SK-MEL-5 (cell line): Measurements from ENCODE around the gene ANKRD16. TPM values are rescaled to one million over a fixed set of nuclear protein-coding genes. Genes with fewer than 3 reads are reported as not detected.
"Not testable (repeated sequence)": the region's sequence is repeated elsewhere in the genome, so short reads cannot be mapped to it uniquely, and the experiment has no call there.

Experiments used
- DNase-seq: peaks from one replicate; pipeline ENCODE4 v3.0.0-alpha.2; 2016; ENCODE audit warnings: low read depth, low spot score
- in situ Hi-C: cut with HindIII; loops from 2 replicates; pipeline ENCODE4 v1.10.0; 2016; ENCODE audit warnings: low sequenced_read_pairs, high pct_unique_total_duplicates, low pct_unique_long_range_greater_than_20kb
- total RNA-seq: library from RNA; depleted of rRNA; stranded (reverse); fragments of >200 nt; shearing (Covaris generic); gene quantifications from 2 replicates; pipeline ENCODE4 v1.2.3, GENCODE V29; 2014

Gene ANKRD16
- total RNA-seq, 1 experiment from 2014 or later, result 8.9 TPM

DNA sequence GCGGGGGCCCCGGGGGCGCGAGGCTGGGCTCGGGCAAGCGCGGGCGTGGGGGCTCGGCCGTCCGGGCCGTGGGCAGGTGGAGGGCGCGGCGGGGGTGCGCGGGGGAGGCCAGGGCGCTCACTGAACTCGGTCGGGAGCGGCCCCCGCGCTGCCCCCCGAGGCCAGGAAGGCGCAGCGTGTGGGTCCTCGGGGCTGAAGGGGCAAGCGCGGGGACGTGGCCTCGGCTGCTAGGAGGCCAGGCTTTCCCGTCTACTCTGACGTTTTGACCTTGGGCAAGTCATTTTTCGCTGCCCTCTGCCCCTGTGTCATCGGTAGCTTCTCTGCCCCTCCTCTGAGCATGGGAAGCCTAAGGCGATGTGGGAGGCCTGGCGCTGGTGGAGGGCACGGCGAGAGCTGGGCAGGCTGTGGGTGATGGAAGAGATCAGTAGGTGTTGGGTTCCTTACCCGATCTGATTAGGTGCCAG, 791 bp upstream of the ANKRD16 start:
- in situ Hi-C loops, result no loop called here

DNA sequence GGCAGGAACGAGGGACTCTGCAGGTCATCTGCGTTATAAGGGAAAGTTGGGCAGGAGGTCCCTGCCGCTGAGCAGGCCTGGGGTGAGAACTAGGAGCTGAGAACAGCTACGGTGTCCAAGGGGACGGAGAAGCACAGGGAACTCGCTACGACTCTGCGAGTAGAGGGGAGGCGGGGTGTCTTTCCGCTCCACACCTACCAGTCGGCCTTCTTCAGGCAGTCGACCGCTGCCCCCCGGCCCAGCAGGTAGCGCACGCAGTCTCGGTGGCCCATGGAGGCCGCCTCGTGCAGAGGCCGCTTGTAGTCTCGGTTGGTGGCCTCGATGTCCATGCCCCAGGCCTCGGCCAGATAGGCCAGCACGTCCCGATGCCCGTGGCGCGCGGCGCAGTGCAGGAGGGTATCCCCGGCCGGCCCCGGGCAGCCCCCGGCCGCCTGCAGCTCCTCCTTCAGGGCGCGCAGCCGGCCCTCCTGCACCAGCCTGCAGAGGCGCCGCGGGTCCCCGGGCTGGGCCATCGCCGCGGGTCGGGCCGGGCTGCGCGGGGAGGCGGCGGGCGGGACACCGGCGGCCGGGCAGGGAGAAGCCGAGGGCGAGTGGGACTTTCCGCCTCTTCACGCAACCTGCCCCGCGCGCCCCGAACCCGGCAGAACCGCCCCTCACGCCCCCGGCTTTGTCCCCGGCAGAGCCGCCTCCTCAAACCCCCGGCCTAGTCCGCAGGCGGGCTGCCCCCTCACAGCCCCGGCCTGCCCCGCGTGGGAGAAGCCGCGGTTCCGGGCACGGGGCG, 660 bp downstream of the ANKRD16 start:
- in situ Hi-C loops, result no loop called here
- DNase-seq, result no peak

More for the DNA sequence above, 791 bp upstream of the ANKRD16 start:
- DNase-seq, result no peak

DNA sequence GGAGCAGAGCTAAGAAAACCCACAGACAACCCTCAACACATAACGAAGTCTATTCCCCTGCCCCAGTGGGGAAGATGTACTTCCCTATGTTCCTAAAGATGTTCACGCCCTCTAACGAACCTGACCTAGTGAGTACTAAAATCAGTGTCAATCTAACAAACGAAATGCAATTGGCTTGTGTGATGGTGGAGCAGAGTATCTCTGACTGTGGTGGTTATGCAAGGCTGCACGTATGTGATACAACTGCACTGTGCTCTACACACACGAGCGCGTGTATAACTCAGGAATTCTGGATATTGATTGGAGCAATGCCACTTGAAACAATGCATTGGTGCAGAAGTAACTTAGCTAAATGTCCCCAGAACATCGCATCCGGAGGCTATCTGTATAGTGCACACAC, 1.3 kb downstream of the ANKRD16 start:
- DNase-seq, result no peak
- in situ Hi-C loops, result no loop called here

DNA sequence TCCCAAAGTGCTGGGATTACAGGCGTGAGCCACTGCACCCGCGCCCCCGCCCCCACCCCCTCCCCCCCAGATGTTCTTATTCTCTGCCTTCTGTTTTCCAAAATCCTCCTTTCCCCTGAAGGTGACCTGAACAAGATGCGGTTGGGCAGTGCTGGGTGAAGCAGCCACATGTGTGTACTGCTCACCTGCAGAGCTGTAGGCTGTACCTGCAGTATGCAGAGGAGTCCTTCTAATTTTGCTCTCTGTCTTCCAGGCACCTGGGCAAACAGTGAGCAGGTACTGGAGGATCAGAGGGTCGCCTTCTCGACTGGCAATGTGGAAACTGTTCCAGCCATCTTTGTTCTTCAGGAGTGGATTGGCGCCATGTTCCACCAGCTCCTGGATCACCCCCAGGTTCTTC, 2.1 kb downstream of the ANKRD16 start:
- DNase-seq, result no peak
- in situ Hi-C loops, result no loop called here

DNA sequence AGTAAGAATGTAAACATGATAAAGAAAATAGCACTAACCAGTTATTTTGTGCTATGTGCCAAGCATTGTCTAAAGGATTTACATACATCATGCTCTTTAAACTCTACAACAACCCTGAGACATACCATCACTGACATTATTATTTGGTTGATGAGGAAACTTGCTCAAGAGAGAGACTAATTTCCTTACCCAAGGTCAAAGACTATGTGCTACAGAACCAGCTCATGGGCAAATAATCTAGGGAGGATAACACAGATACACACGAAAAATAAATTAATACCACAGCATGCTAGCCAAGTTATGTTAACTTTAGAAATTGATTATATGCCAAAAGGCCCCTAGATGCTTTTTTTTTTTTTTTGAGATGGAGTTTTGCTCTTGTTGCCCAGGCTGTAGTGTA, 2.7 kb downstream of the ANKRD16 start:
- in situ Hi-C loops, result no loop called here
- no peak for DNase-seq

DNA sequence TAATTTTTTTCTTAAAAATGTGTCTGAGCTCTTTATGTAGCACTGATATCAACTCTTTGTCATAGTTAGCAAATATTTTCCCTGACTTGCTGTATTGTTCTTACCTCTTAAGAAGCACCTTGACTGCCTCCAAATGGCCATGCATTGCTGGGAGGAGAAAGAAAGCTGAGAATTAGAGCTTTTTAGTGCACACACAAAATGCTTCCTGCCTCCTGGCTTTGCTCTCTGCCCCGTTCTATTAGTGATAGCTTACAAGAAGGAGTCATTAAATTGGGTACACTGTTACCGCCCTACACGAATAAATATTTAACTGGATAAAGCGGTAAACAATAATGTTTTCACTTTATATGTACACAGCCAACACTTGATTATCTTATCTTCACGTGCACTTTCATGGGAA, 4.1 kb downstream of the ANKRD16 start:
- in situ Hi-C loops, result no loop called here
- no peak for DNase-seq

DNA sequence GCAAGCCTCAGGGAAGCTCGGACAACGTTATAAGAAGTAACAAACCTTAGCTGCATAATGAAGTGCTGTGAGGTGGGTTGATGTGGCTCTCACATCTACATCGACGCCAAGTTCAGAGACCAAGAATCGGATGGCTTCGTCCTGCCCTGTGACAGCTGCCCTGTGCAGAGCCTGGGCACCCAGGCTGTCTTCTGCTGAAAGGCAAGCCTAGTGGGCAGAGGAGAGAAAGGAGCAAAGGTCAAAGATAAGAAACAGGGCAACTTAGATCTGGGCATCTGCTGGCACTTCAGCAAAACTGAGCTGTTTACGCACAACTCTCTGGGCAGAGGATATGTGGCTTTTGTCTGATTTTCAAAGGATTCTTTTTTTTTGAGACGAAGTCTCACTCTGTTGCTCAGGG, 6.7 kb downstream of the ANKRD16 start:
- in situ Hi-C loops, result no loop called here
- DNase-seq, result no peak

DNA sequence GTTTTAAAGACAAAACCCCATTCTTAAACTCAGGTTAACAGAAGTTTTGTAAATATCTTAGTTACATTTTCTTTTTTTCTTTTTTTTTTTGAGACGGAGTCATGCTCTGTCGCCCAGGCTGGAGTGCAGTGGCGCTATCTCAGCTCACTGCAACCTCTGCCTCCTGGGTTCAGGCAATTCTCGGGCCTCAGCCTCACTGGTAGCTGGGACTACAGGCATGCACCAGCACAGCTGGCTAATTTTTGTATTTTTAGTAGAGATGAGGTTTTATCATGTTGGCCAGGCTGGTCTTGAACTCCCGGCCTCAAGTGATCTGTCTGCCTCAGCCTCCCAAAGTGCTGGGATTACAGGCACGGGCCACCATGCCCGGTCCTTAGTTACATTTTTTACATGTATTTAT, 12.7 kb downstream of the ANKRD16 start:
- DNase-seq, in situ Hi-C loops: not testable (repeated sequence)

DNA sequence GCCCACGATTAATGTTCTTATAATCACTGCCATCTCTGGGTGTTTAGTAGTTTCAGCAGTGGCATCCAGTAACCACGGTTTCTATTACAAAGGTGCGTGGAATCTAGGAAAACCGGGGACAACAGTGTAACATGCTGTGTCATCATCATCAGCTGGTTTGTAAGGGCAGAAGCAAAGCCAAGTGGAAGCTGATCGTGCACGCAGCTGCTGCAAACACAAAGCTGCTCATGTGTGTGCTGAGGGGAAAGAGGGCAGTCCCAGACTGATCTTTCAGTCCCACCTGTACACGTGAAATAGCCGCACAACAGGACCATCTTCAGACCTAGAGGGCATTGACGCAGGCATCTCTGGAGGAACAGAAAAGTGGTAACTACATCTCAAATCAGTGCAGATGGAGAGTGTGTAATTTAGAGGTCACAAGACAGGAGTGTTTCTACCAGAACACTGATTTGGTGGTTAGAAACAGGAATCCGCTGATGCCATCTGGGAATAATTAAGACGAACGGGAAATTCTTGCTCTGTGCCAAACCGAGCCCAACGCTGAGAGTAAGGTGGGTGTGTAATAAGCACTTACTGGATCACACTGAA, 13.4 kb downstream of the ANKRD16 start:
- peak; percentile 51 for DNase-seq
- in situ Hi-C loops, result no loop called here

DNA sequence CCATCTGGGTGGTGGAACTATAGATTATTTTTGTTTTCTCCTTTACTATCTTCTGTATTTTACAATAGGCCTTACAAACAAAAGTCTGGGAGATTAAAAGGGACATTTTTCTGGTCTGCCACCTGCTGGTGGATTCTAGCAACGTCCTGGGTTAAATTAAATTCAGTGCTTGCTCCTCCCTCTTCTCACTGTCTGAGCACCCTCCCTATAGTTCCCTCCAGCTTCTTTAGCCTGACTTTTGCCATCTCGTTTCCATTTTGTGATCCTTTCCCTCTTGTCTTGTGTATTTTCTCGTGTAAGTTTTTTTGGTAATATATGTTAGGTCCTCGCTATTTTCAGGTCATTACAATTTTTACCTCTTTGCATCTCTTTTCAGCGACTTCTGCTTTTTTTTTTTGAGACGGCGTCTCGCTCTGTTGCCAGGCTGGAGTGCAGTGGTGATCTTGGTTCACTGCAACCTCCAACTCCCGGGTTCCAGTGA, 16.1 kb downstream of the ANKRD16 start:
- peak; percentile 72 for DNase-seq
- in situ Hi-C loops, result no loop called here

DNA sequence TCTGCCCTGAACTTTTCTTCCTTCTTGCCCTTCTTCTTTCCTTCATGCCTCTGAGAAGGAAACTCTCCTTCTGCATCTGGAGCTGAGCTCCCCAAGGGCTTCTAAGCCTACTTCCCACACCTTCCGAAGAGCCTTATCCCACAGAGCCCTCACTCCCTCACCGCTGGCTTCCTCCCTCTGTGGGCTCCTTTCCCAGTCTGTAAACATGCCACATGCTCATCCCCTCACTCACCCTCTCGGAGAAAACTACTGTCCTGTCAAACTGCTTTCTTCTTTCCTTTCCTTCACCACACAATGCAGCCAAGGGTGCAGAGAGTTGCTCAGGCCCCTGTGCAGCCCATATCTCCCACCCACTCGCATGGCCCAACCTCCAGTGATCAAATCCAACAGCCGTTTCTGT, 18.1 kb downstream of the ANKRD16 start:
- in situ Hi-C loops, result no loop called here
- no peak for DNase-seq

DNA sequence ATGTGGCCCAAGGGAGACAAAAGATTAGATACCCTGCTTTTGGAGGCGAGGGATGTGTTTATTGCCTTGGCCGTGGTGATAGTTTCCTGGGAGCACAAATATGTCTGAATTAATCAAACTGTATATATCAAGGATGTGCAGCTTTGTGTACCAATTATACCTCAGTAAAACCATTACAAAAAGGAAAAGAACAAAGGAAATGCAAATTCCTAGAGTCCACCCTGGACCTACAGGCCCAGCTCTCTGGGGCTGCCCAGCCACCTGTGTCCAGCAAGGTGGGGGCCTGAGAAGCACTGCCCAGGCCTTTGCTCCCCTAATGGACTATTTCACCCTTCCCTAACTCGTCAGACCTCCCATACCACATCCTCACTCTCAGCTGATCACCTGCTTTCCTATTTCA, 20.5 kb downstream of the ANKRD16 start:
- in situ Hi-C loops, result no loop called here
- DNase-seq, result no peak

DNA sequence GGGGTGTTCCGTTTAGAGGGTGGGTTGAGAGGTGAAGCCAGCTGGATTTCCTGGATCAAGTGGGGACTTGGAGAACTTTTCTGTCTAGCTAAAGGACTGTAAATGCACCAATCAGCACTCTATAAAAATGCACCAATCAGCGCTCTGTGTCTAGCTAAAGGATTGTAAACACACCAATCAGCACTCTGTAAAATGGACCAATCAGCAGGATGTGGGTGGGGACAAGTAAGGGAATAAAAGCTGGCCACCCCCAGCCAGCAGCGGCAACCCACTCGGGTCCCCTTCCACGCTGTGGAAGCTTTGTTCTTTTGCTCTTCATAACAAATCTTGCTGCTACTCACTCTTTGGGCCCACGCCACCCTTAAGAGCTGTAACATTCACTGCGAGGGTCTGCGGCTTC, 21.3 kb downstream of the ANKRD16 start:
- DNase-seq, in situ Hi-C loops: not testable (repeated sequence)

DNA sequence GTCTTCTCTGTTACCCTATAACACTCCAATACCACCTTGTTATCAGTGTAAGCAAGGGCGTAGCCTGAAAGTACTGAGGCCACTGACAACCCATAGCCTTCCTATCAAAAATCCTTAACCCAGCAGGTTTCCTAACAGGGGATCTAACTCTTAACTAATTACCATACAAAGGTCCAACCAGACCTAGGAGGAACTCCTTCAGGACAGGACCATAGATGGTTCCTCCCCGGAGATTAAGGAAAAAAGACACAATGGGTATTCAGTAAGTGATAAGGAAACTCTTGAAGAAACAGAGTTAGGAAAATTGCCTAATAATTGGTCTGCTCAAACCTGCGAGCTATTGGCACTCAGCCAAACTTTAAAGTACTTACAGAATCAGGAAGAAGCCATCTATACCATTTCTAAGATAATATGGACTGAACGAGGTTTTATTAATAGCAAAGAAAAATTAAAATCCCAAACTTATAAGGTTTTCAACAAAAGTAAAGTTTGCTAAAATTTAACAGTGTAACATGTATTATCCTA, 22.5 kb downstream of the ANKRD16 start:
- DNase-seq, in situ Hi-C loops: not testable (repeated sequence)

DNA sequence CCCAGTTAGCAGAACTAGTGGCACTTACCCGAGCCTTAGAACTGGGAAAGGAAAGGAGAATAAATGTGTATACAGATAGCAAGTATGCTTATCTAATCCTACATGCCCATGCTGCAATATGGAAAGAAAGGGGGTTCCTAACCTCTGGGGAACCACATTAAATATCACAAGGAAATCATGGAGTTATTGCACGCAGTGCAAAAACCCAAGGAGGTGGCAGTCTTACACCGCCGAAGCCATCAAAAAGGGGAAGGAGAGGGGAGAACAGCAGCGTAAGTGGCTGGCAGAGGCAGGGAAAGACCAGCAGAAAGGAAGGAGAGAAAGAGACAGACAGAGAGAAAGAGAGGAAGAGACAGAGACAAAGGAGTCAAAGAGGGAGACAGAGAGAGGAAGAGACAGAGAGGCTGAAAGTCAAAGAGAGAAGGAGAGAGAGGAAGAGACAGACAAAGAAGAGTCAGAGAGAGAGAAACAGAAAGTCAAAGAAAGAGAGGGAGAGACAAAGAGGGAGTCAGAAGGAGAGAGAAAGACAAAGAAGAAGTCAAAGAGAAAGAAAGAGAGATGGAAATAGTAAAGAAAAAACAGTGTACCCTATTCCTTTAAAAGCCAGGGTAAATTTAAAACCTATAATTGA, 23.1 kb downstream of the ANKRD16 start:
- DNase-seq, in situ Hi-C loops: not testable (repeated sequence)

DNA sequence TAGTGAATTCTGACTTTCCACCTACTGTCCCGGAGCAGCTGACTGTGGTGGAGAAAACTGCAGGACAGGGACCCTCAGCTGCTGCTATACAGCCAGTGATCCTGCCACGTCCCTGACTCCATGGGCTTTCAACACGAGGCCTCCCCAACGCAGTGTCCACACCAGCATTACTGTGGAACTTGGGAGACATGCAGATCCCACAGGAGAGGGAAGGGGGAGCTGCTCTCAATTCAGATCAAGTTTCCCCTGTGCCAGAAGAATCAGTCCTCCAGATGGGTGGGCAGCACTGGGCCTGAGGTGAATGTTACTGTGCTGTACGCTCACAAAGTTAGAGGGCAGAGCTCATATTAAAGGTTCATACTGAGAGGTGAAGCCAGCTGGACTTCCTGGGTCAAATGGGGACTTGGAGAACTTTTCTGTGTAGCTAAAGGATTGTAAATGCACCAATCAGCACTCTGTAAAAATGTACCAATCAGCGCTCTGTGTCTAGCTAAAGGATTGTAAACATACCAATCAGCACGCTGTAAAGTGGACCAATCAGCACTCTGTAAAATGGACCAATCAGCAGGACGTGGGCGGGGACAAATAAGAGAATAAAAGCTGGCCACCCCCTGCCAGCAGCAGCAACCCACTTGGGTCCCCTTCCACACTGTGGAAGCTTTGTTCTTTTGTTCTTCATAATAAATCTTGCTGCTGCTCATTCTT, 26.6 kb downstream of the ANKRD16 start:
- in situ Hi-C loops, result not testable (repeated sequence)

DNA sequence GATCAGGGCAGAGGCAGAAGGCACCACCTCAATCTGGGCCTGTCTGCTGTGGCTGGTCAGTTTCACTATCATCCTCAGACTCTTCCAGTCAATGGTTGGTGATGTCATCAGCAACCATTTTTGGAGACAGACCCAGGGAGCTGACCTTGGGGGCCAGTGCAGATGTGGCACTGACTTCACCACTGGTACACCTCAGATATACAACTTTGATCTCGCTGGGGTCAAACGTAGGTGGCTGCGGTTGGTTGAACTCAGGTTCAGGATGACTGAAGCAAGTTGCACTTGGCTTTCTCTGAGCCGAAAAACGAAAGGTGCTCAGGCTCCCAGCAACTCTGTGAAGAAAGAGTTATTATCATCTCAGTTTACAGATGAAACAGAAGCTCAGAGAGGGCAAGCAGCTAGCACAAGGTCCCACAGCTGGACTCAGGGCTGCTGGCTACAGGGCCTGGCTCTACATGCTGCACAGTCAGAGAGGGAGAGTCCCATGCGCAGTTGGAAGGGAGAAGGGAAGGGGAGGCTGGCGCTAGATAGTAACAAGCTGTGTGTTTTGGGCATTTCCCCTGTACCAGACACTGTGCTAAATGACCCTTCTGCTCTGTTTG, 27.2 kb downstream of the ANKRD16 start:
- DNase-seq, result no peak
- in situ Hi-C loops, result no loop called here

More for the DNA sequence above, 26.6 kb downstream of the ANKRD16 start:
- DNase-seq, result not testable (repeated sequence)
